CD4-positive, alpha-beta T cell treated with Interleukin-15 for 1 hour (primary cell): Measurements from ENCODE around the gene DDX53.
A peak's percentile ranks its signal among the peaks of the same experiment; 100 is the strongest.

Experiments
- DNase-seq: peaks from one replicate; pipeline ENCODE4 v3.0.0-alpha.2; 2020

DDX53 gene

GRCh38 chrX:22999696-23000223 is at the start of gene DDX53:
DDX53 (plus strand) TSS chrX:22999960; CDS start chrX:23000058, 98 bp downstream.
- DNase-seq, result no peak

- peak; percentile 16 for DNase-seq
Measured at GRCh38 chrX:22950269-22951266, 49.2 kb upstream of the DDX53 start.

DNA sequence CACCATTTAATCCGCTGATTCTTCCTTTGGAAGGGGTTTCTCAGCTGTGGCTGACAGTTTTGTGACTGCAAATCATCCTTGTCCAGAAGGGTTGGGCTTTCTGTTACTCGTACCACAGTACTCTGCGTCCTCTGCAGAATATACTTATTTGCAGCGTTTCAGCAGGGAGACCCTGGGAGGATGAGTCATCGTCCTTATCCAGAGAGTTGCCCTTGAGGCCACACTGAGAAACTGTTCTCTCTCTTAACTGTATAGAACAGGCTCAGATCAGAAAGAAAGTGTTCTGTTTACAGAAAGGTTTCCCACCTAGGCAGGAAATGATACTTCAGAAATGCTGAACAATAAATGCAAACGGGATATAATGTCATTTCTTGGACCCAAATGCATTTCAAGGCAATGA is 47.8 kb upstream of the DDX53 start:
- DNase-seq, result no peak

- DNase-seq, result no peak
Measured at GRCh38 chrX:22958250-22958649, 41.5 kb upstream of the DDX53 start.

GRCh38 chrX:22959204-22959920 is 40.4 kb upstream of the DDX53 start:
- DNase-seq, result no peak

DNA sequence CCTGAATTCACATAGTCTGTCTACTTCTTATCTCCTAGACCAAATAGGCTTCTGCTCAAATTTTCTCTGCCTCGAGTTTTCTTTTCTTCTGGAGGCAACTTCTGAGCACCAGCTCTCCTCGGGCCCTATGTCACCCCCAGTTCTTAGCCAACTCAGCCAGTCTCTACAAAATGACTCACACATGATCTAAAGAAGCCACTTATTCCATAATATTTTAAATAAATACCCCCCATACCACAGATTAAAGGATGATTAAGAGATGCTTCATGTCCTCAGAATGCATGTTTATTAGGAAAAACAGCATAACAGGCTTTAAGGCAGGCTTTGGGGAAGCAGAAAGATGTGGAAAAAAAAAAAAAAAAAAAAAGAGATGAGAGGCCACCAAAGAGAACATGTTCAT is 36.6 kb upstream of the DDX53 start:
- DNase-seq, result no peak

GRCh38 chrX:22968494-22968893 is 31.3 kb upstream of the DDX53 start:
- no peak for DNase-seq

GRCh38 chrX:22969411-22969810 is 30.3 kb upstream of the DDX53 start:
- DNase-seq, result no peak

DNA sequence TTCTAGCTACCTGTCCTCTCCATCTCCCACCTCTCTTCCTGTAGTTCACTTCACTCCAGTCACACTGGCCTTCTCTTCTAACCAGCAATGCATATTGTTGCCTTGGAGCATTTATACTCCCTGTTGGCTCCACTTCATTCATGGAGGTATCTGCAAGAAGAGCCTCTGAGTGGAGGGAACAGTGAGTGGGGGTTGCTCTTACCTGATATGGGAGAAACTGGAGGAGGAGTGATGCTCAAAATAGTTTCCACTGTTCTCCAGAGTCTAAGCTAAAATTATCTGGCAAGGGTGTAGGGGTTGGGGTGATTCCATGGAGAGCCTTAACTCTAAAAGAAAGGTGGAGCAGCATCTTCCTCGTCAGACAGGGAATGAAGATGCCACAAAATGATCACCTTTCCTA is 28.9 kb upstream of the DDX53 start:
- DNase-seq, result no peak

GRCh38 chrX:22974616-22975015 is 25.1 kb upstream of the DDX53 start:
- DNase-seq, result no peak

GRCh38 chrX:22975786-22976185 is 24.0 kb upstream of the DDX53 start:
- DNase-seq, result no peak

DNA sequence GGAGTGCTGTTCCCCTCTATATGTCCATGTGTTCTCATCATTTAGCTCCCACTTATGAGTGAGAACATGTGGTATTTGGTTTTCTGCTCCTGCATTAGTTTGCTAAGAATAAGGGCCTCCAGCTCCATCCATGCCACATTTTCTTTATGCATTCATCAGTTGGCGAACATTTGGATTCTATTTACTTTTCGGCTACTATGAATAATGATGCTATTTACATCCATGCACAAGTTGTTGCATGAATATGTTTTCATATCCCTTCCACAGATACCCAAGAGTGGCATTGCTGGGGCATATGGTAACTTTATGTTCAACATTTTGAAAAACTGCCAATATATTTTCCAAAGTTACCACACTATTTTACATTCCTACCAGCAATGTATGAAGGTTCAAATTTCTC is 13.8 kb upstream of the DDX53 start:
- DNase-seq, result no peak

GRCh38 chrX:22987452-22987851 is 12.3 kb upstream of the DDX53 start:
- no peak for DNase-seq

DNA sequence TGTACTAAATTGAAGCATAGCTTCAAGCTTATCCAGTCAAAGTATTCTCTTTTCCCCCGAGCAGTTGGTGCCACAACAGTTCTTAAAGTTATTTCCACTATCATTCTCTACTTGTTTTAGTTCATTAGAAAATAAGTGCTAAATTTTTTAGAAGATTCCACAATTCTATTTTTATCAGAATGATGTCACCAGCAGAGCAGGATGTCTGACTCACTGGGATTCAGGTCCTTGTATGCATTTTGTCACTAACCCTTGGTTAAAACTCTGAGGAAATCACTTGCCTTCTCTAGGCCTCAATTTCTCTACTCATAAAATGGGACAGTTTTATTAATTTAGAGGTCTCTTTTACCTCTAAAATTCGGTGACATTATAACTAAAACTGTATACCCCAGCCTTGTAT is 3.4 kb downstream of the DDX53 start:
- DNase-seq, result no peak

DNA sequence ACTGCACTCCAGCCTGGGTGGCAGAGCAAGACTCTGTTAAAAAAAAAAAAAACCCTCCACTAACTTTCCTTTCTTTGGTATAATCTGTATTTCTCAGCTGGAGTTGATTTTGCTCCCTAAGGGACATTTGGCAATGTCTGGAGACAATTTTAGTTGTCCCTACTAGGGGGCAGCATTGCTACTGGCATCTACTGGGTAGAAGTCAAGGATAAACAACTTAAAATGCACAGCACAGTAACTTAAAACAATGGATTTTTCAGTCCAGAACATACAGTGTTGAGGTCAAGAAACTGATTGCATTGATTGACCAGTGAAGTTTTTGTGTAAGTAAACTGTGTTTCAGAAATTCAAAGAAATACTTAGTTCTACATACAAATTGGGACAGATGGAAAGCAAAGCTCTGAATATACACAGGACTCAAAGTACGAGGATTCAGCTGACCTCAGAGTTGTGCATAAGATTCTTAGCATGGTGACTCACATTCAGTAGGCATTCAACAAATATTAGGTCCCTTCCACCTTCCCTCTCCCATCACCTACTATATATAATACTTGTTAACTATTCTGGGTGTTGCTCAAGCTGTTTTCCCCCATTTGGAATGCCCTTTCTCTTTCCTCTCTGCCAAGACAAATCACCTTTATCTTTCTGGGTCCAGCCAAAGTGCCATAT is 8.8 kb downstream of the DDX53 start:
- DNase-seq, result no peak

GRCh38 chrX:23012162-23012561 is 12.4 kb downstream of the DDX53 start:
- DNase-seq, result no peak

DNA sequence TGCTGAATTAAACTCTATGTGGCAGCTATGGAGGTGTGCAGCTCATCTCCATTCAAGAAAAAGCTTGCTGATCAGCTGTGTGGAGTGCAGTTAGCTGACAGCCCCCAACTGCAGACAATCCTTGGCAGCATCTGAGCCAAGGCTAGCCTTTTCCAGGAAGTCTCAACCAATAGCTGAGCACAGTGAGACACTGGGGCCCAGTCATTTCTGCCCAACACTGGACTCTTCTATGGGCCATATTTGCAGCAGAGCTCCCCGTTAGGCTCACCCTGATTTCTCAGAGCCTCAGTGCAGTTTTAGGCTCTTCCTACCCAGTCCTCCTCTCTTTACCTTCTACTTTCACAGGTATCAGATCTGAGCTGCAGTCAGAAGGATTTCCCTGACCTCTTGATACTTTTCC is 12.9 kb downstream of the DDX53 start:
- no peak for DNase-seq

DNA sequence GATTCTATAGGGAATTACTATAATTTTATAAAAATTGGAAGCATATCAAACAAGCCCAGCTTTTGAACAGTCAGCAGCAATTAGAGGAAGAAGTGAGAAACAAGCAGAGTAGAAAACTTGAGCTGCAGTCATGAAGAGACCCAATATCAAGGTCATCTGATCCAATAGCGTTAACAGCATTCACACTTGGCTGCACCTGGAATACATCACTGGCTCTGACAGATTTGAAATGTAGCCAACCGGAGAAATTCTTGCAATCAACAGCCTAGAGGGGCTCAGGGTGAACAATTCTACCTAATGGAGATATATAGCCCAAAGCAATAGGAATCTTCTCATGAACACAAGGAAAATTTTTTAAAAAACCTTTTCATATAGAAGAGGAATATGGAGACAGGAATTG is 13.6 kb downstream of the DDX53 start:
- DNase-seq, result no peak

GRCh38 chrX:23031600-23031999 is 31.8 kb downstream of the DDX53 start:
- no peak for DNase-seq

DNA sequence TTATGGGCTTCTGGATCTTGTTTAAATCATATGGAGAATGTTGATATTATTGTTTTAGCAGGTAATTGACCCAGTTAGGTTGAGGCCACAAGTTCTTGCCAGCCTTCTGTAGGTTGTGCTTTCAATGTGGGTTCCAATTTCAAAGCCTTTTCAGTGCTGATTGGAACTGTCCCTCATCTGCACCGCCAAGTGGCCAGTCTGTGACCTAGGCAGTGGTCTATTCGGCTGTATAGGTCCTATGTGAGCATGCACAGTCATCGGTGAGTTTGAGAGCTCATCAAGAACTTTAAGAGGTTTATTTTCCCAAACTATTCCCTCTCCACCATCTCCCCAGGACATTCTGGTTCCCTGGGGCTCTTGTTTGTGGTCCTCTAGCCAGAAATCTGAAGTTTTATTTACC is 35.7 kb downstream of the DDX53 start:
- no peak for DNase-seq

DNA sequence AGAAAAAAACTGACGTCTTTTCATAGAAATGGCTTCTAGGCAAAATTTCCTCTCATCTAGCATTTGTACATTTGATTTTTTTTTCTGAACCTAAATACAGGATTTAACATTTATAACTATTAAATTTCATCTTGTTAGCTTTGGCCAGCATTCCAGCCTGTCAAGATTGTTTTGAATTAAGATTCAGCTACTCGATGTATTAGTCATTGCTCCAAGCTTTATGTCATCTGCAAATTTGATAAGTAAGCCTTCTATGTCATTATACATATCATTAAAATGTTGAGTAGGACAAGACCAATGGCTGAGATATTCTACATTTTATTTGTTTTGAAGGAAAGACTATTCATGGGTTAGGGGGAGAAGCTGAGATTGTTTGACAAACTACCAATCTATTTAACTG is 46.7 kb downstream of the DDX53 start:
- no peak for DNase-seq

DNA sequence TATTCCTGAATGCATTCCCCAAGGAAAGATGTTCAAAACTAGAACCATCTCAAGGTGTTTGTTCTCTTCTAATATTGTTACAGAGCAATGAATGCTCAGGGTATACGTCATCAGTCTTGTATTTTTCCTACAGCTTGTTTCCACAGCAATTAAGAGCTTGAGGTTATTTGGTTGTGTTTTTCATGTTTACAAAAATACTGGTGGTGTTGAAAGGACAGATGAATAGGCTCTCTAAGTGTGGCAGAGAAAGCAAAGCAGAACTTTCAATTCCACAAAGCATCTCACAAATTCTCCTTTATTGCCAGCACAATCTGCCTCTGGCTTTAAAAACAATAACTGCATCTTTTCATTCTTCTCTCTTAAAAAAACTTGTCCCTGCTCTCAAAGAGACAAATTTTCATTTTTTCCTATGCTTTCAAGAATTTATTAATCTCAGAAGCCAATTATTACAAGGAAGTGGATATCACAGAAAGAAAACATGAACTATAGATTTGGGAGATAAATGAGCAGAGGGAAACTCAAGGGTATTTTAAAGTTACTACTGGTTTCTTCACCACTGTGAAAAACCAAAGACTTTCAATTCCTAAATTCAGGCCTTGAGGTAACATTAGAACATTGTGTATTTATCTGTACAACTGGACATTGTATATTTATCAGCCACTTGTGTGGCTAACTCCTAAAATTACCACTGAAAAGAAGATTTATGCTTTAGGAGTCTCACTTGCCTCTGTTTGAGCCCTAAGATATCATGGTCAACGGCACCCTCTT is 49.2 kb downstream of the DDX53 start:
- no peak for DNase-seq

DNA sequence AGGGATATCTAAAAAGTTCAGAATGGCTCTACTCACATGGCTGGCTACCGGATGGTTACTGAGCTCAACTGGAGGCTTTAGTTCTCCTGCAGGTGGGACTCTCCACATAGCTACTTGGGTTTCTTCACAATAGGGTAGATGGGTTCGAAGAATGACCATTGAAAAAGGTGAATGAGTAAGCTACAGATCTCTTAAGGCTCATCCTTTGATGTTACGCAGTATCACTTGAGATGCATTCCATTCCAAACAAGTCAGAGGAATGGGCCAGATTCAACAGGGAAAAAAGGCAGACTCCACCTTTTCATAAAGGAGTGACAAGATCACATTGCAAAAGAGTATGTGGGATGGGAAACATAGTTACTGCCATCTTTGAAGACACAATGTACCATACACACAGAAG is 52.6 kb downstream of the DDX53 start:
- DNase-seq, result no peak
